GM19193 (cell line): ENCODE results near the gene KLHL17.

Experiments
- POLR2A ChIP-seq: IDR thresholded peaks from 4 replicates; pipeline ENCODE4 v1.6.1; 2011; ENCODE audit not compliant: insufficient read depth, insufficient read length; ENCODE audit errors: extremely low read depth

KLHL17 gene

GRCh38 chr1:960363-961131 lies at the start of gene KLHL17:
KLHL17 (plus strand) TSS chr1:960584; CDS start chr1:960694, 110 bp downstream.
- TF ChIP-seq POLR2A: peak; percentile 41

- TF ChIP-seq POLR2A: no peak
These were observed 49.3 kb upstream of the KLHL17 start for GRCh38 chr1:910881-911721.

- TF ChIP-seq POLR2A: no peak
These were observed 48.3 kb upstream of the KLHL17 start for GRCh38 chr1:911875-912739.

GRCh38 chr1:912740-913301 lies 47.6 kb upstream of the KLHL17 start:
- no peak for TF ChIP-seq POLR2A

GRCh38 chr1:913491-914130 lies 46.8 kb upstream of the KLHL17 start:
- TF ChIP-seq POLR2A: no peak

GRCh38 chr1:914131-914890 lies 46.1 kb upstream of the KLHL17 start:
- no peak for TF ChIP-seq POLR2A

GRCh38 chr1:914891-915280 lies 45.5 kb upstream of the KLHL17 start:
- TF ChIP-seq POLR2A: no peak

GRCh38 chr1:915295-916172 lies 44.9 kb upstream of the KLHL17 start:
- no peak for TF ChIP-seq POLR2A

GRCh38 chr1:916173-917075 lies 44.0 kb upstream of the KLHL17 start:
- TF ChIP-seq POLR2A: no peak

- no peak for TF ChIP-seq POLR2A
These were observed 43.3 kb upstream of the KLHL17 start for GRCh38 chr1:917076-917459.

GRCh38 chr1:917466-918091 lies 42.8 kb upstream of the KLHL17 start:
- TF ChIP-seq POLR2A: no peak
